Activated naive CD4-positive, alpha-beta T cell treated with anti-CD3 and anti-CD28 coated beads for 36 hours (primary cell): ENCODE results near the gene TMEM30B. TPM values are rescaled to one million over a fixed set of nuclear protein-coding genes. Genes with fewer than 3 reads are reported as not detected.

Source experiments
- CTCF ChIA-PET: fragments of 350-600 bp; sonication (Branson Sonifier 250); formaldehyde crosslinking; loops from one replicate; lab custom pipeline; 2021; ENCODE audit warnings: antibody characterized with exemption; lab: Charles Lee
- DNase-seq: peaks from one replicate; pipeline ENCODE4 v3.0.0-alpha.2; 2020
- H3K27ac Mint-ChIP-seq: one replicate; pipeline ENCODE4 v1.8.0; 2021; ENCODE audit warnings: mild to moderate bottlenecking, mixed read lengths
- H3K27me3 Mint-ChIP-seq: one replicate; pipeline ENCODE4 v1.8.0; 2021; ENCODE audit warnings: low read depth, mixed read lengths
- H3K36me3 Mint-ChIP-seq: one replicate; pipeline ENCODE4 v1.8.0; 2021; ENCODE audit warnings: low read depth, mixed read lengths
- H3K4me1 Mint-ChIP-seq: one replicate; pipeline ENCODE4 v1.8.0; 2021; ENCODE audit warnings: low read depth, mixed read lengths
- H3K4me3 Mint-ChIP-seq: one replicate; pipeline ENCODE4 v1.8.0; 2021; ENCODE audit warnings: mild to moderate bottlenecking, moderate library complexity, mixed read lengths
- H3K9me3 Mint-ChIP-seq: one replicate; pipeline ENCODE4 v1.8.0; 2021; ENCODE audit warnings: mixed read lengths
- intact Hi-C: fragments of 100-400 bp; cut with micrococcal nuclease; formaldehyde crosslinking; loops from one replicate; pipeline ENCODE4 v1.15.1; 2023
- total RNA-seq, 2 experiments: library from RNA; stranded (reverse); gene quantifications; one replicate each; pipeline ENCODE4 v1.2.3, GENCODE V29; 2021

TMEM30B gene
- total RNA-seq, 2 experiments from 2014 or later: 2.8 to 3.0 TPM

DNA sequence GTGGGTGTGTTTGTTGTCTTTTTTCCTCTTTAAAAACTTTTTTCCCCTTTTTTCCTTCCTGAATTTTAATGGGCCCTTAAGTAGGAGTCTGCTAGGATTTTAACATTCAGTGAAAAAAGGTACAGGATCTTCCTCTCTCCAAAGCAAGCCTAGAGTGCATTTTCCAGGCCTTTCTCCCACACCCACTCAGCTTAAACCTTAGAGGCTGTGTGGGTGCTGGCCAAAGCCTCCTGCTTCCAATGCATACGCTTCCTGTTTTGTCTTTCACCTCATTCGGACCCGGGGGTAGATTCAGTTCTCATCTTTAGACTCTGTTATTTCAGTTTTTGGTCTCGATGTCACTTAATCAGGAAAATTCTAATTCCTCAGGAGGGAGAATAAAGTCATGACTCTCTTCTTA, 51.2 kb downstream of the TMEM30B start:
- Mint-ChIP-seq H3K27ac (no peak overlapping the region), H3K4me1 (peaks cover 3% of the 10 kb centered on the region), H3K27me3 (peaks cover 11% of the 10 kb centered on the region), H3K9me3 (no peaks in the 10 kb centered on the region), H3K4me3 (no peak overlapping the region), H3K36me3 (no peaks in the 10 kb centered on the region)
- intact Hi-C loops: no loop called here
- DNase-seq: no peak
- CTCF ChIA-PET: no interaction called here

- CTCF ChIA-PET: no interaction called here
- DNase-seq: no peak
- H3K4me3 Mint-ChIP-seq: no peak overlapping the region
- peaks cover 11% of the 10 kb centered on the region for H3K27me3 Mint-ChIP-seq
- intact Hi-C loops: no loop called here
- no peak overlapping the region for H3K27ac Mint-ChIP-seq
- H3K4me1 Mint-ChIP-seq: peaks cover 3% of the 10 kb centered on the region
- H3K36me3 Mint-ChIP-seq: no peaks in the 10 kb centered on the region
- no peaks in the 10 kb centered on the region for H3K9me3 Mint-ChIP-seq
These were observed 51.7 kb downstream of the TMEM30B start for GRCh38 chr14:61229475-61229888.

GRCh38 chr14:61227884-61228591, 53.1 kb downstream of the TMEM30B start:
- CTCF ChIA-PET: no interaction called here
- no peaks in the 10 kb centered on the region for H3K4me1 Mint-ChIP-seq
- no peaks in the 10 kb centered on the region for H3K9me3 Mint-ChIP-seq
- intact Hi-C loops: no loop called here
- H3K36me3 Mint-ChIP-seq: no peaks in the 10 kb centered on the region
- no peak for DNase-seq
- no peak overlapping the region for H3K27ac Mint-ChIP-seq
- no peak overlapping the region for H3K4me3 Mint-ChIP-seq
- H3K27me3 Mint-ChIP-seq: peaks cover 15% of the 10 kb centered on the region

Other genes with a start within 250 kb of the TMEM30B start
- gene PRKCH, start 40.2 kb upstream of the TMEM30B start, total RNA-seq: 100 to 1,000 TPM; 149 to 158 TPM